Right lobe of liver (tissue), 6 donors: ENCODE measurements around the gene SLC30A1. TPM values are rescaled to one million over a fixed set of nuclear protein-coding genes. Genes with fewer than 3 reads are reported as not detected.
A peak's percentile ranks its signal among the peaks of the same experiment; 100 is the strongest.
"Not testable (repeated sequence)": the region's sequence is repeated elsewhere in the genome, so short reads cannot be mapped to it uniquely, and the experiment has no call there.

ENCODE experiments used
- ATAC-seq, 4 donors: fragments of 200-7000 bp; cut with Tn5 transposase; one replicate each; pipeline ENCODE4 v1.9.1; 2020; ENCODE audit warnings: mild to moderate bottlenecking in 4 of 4, moderate library complexity in 4 of 4
- DNase-seq, 3 donors: peaks; one replicate each; pipeline ENCODE4 v3.0.0-alpha.2; 2020
- H3K27ac ChIP-seq, 3 donors: fragments of 200-600 bp; one replicate each; pipeline ENCODE4 v1.8.0; 2022
- H3K27me3 ChIP-seq, 2 donors: fragments of 200-600 bp; one replicate each; pipeline ENCODE4 v1.8.0; 2022
- H3K36me3 ChIP-seq, 4 donors: fragments of 200-600 bp; sonication (generic) in 1 of 4; one replicate each; pipeline versions ENCODE4 v1.5.1 to v1.8.0; 2017 to 2022; ENCODE audit warnings: control low read depth in 1 of 4
- H3K4me1 ChIP-seq, 4 donors: fragments of 200-600 bp; sonication (generic) in 1 of 4; one replicate each; pipeline versions ENCODE4 v1.5.1 to v1.8.0; 2017 to 2022; ENCODE audit warnings: control low read depth in 1 of 4
- H3K4me3 ChIP-seq, 3 donors: fragments of 200-600 bp; one replicate each; pipeline ENCODE4 v1.8.0; 2022
- H3K9me3 ChIP-seq, 4 donors: fragments of 200-600 bp; sonication (generic) in 1 of 4; one replicate each; pipeline versions ENCODE4 v1.5.1 to v1.8.0; 2017 to 2022; ENCODE audit warnings: control low read depth in 1 of 4
- POLR2A ChIP-seq: fragments of 450-650 bp; IDR thresholded peaks from one replicate; pipeline ENCODE4 v1.6.1; 2017; ENCODE audit warnings: antibody characterized with exemption, mild to moderate bottlenecking
- WGBS: methylation state at CpG from one replicate; pipeline ENCODE4 v1.1.6; 2018; ENCODE audit warnings: low coverage, low lambda C conversion rate; ENCODE audit not compliant: insufficient coverage; ENCODE audit errors: missing lambda C conversion rate; 5-methylcytosine and 5-hydroxymethylcytosine counted together
- intact Hi-C, 2 donors: fragments of 100-400 bp; cut with DNase I; formaldehyde crosslinking; loops; one replicate each; pipeline versions ENCODE4 v1.11.2 to v1.14.1; 2022
- total RNA-seq, 6 experiments: library from RNA; depleted of rRNA in 2 of 6; stranded (reverse); fragments of >200 nt in 2 of 6; fragmentation: NEBNext Ultra II Directional in 3 of 6; extraction: Animal tissue kit (Norgen Biotek cat#: 25700) in 3 of 6; gene quantifications; one replicate each; pipeline versions ENCODE4 v1.1.0 to v1.2.4, GENCODE V29; 2016 to 2023
- TF ChIP-seq, protein P1 (sequence below), 4 donors: fragments of 200-600 bp in 3 of 4; fragments of 450-650 bp in 1 of 4; IDR thresholded peaks; one replicate each; pipeline versions ENCODE4 v1.5.1 to v1.8.0; 2016 to 2022; ENCODE audit warnings: antibody characterized with exemption in 4 of 4, mild to moderate bottlenecking in 2 of 4
- donor health status: DM: no; HTN: yes; CAD: no.
- donor health status: DM: no; HTN: no; CAD: no.
- donor health status: DM: no; HTN: no; CAD: no.
- donor health status: DM: no; HTN: yes; CAD: no.
- donor health status: DM: no; HTN: yes; CAD: no.

Gene SLC30A1
- total RNA-seq, 6 experiments from 2014 or later: 23.2 to 72.9 (median 48.2) TPM

DNA sequence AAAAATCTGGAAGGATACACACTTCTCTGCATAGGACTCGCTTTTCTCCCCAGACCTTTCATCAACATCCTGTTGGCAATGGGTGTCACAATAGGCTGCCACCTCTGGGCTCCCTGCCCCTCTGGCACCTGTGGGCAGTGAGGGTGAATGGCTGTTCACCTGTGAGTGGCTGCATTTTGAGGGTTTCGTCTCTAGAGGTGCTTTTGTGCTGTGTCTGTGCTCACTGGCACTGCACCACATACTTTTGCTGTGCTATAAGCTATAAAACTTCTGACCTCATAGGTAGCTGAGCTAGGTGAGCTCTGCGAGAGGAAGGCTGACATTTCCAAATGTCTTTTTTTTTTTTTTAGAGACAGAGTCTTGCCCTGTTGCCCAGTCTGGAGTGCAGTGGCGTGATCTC, 35.9 kb downstream of the SLC30A1 start:
- intact Hi-C loops: no loop called here
- H3K27ac ChIP-seq: no peak overlapping the region
- no peaks in the 10 kb centered on the region for H3K4me1 ChIP-seq
- TF ChIP-seq POLR2A: no peak
- TF ChIP-seq, protein P1, sequence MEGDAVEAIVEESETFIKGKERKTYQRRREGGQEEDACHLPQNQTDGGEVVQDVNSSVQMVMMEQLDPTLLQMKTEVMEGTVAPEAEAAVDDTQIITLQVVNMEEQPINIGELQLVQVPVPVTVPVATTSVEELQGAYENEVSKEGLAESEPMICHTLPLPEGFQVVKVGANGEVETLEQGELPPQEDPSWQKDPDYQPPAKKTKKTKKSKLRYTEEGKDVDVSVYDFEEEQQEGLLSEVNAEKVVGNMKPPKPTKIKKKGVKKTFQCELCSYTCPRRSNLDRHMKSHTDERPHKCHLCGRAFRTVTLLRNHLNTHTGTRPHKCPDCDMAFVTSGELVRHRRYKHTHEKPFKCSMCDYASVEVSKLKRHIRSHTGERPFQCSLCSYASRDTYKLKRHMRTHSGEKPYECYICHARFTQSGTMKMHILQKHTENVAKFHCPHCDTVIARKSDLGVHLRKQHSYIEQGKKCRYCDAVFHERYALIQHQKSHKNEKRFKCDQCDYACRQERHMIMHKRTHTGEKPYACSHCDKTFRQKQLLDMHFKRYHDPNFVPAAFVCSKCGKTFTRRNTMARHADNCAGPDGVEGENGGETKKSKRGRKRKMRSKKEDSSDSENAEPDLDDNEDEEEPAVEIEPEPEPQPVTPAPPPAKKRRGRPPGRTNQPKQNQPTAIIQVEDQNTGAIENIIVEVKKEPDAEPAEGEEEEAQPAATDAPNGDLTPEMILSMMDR (IDR thresholded peaks at IDR 0.05): peak in 1 of 4 donors; percentile 7
- ATAC-seq (peak; percentile 46 to 80 (median 68)), DNase-seq (no peak)
- H3K9me3 ChIP-seq: no peaks in the 10 kb centered on the region
- no peaks in the 10 kb centered on the region for H3K27me3 ChIP-seq
- no peak overlapping the region for H3K4me3 ChIP-seq
- no peaks in the 10 kb centered on the region for H3K36me3 ChIP-seq
- 64% methylated on average over 3 of the region's 4 CpGs for WGBS

DNA sequence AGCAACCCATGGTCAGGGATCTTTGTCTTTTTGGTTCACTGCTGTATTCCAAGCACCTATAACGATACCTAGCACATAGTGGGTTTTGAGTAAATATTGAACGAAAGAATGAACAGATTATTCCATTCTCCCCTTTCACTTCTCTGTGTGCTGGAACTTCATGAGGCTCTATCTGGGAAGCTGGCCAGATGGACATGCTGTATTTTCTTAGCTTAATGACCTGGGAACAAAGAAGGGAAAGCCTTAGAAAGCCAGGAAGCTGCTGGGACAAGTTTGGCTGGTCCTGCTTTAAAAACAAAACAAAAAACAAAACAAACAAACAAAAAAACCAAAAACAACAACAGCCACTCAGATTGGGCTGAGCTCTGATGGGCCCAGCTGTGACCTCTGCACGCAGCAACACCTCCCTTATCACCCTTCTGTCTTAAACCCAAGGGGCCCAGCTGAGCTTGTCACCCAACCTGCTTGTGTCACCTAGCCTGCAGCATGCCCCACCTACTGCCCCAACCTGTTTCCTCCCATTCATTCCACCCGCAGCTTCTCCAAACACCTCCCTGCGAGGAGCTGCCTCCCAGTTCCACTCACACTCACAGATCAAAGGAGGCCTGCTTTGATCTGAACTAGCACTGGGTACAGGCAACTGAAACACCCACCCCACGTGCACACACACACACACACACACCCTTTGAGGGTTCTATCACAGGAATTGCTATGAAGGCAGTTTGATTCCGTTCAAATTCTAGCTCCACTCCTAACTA, 37.1 kb downstream of the SLC30A1 start:
- Histone ChIP-seq H3K4me1 (no peaks in the 10 kb centered on the region), H3K9me3 (no peaks in the 10 kb centered on the region), H3K4me3 (no peak overlapping the region), H3K27me3 (no peaks in the 10 kb centered on the region), H3K36me3 (no peaks in the 10 kb centered on the region), H3K27ac (no peak overlapping the region)
- WGBS: 44% methylated on average over 6 of the region's 7 CpGs
- intact Hi-C loops: no loop called here
- TF ChIP-seq POLR2A: no peak
- TF ChIP-seq, protein P1 (IDR thresholded peaks at IDR 0.05): no peak
- ATAC-seq (peak in 2 of 4 donors; percentile 44), DNase-seq (no peak)

DNA sequence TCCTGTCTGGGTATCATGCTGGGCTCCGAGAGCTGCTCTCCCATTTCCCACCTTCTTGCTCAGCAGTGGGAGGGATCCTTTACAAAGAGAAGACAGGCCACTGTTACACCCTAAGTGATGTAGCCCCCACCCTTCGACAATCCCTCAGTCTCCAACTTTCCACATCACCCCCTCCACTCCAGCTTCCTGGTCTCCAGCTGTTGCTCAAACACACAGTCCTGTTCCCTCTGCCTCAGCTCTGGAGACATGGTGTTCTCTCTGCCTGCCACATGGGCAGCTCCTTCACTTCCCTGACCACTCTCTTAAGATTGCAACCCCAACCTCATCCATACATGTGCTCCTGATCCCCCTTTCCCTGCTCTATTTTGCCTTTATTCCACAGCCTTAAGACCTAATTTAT, 37.7 kb downstream of the SLC30A1 start:
- Histone ChIP-seq H3K36me3 (no peaks in the 10 kb centered on the region), H3K4me3 (no peak overlapping the region), H3K27me3 (no peaks in the 10 kb centered on the region), H3K4me1 (no peaks in the 10 kb centered on the region), H3K27ac (no peak overlapping the region), H3K9me3 (no peaks in the 10 kb centered on the region)
- TF ChIP-seq, protein P1 (IDR thresholded peaks at IDR 0.05): no peak
- DNase-seq: no peak
- intact Hi-C loops: no loop called here
- no CpG with 5 or more reads among the region's 2 CpGs for WGBS
- no peak for ATAC-seq

DNA sequence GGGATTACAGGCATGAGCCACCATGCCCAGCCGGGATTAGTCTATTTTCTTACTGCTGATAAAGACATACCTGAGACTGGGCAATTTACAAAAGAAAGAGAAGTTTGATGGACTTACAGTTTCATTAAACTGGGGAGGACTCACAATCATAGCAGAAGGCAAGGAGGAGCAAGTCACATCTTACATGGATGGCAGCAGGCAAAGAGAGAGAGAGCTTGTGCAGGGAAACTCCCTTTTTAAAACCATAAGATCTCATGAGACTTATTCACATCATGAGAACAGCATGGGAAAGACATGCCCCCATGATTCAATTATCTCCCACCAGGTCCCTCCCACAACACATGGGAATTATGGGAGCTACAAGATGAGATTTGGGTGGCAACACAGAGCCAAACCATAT, 38.1 kb downstream of the SLC30A1 start:
- H3K27ac ChIP-seq, intact Hi-C loops, H3K9me3 ChIP-seq, H3K4me1 ChIP-seq, H3K4me3 ChIP-seq, ATAC-seq, H3K27me3 ChIP-seq, H3K36me3 ChIP-seq, DNase-seq: not testable (repeated sequence)
- 100% methylated on average over 1 of the region's 1 CpG for WGBS

DNA sequence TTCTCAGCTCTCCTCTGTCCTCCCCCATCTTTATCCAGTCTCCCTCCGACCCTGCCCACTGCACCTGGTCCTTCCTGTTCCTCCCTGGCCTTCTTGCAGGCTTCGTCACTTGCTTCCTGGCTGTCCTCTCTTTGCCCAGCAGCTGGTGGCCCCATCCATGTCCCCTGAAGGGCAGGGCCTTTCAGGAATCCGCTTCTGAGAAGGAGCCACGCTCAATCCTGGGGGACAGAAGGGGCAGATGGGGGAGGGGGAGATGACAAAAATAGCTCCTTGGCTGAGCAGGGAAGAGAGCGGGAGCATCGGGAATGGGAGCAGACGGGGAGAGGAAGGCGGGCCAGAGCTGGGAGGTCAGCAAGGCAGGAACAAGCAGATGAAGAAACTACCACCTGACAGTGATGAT, 40.7 kb downstream of the SLC30A1 start:
- Histone ChIP-seq H3K4me3 (no peak overlapping the region), H3K9me3 (no peaks in the 10 kb centered on the region), H3K27ac (no peak overlapping the region), H3K27me3 (no peaks in the 10 kb centered on the region), H3K4me1 (no peaks in the 10 kb centered on the region), H3K36me3 (no peaks in the 10 kb centered on the region)
- intact Hi-C loops: no loop called here
- no peak for ATAC-seq
- WGBS: 67% methylated on average over 6 of the region's 8 CpGs
- no peak for TF ChIP-seq POLR2A
- TF ChIP-seq, protein P1 (IDR thresholded peaks at IDR 0.05): no peak
- no peak for DNase-seq
